ENCODE data around the gene TPRN. TPM values are rescaled to one million over a fixed set of nuclear protein-coding genes. Genes with fewer than 3 reads are reported as not detected.

TPRN gene
- total and polyA plus RNA-seq, 8 donors, result 48.7 to 110 (median 67.2) TPM

GRCh38 chr9:137204731-137205125 is 4.2 kb upstream of the TPRN start:
- Histone ChIP-seq H3K9me3 (no peaks in the 10 kb centered on the region), H3K4me3 (peak overlapping the region; percentile 65 to 97 (median 88)), H3K27ac (peak overlapping the region; percentile 74 to 88 (median 81)), H3K4me1 (peaks cover 19 to 38% (median 22%) of the 10 kb centered on the region in 3 donors), H3K27me3 (no peaks in the 10 kb centered on the region), H3K36me3 (no peaks in the 10 kb centered on the region)
- TF ChIP-seq CTCF (IDR thresholded peaks at IDR 0.05), result no peak
- FAIRE-seq, result no peak
- intact Hi-C loops (cut with DNase I), result no loop called here
- WGBS, 2 donors, result 5 to 7% methylated on average over 21 of the region's 21 CpGs
- ATAC-seq, result no peak
- peak in 2 of 6 donors; percentile 37 to 55 for DNase-seq

DNA sequence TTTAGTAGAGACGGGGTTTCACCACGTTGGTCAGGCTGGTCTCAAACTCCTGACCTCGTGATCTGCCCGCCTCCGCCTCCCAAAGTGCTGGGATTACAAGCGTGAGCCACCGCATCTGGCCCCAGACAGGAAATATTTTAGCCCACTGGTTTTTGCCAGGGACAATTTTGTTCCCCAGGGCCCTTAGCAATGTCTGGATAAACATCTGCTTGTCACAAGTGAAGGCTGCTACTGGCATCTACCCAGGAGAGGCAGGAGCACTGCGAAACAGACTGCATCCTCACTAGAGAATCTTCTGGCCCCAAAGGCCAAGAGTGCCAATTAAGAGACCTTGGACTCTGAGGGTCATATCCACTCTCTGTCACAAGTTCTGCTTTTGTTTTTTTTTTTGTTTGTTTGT is 2.4 kb upstream of the TPRN start:
- no peak for DNase-seq
- WGBS, 2 donors, result 77% methylated on average over 8 of the region's 8 CpGs
- no peaks in the 10 kb centered on the region for H3K36me3 ChIP-seq
- no peak for ATAC-seq
- TF ChIP-seq CTCF (IDR thresholded peaks at IDR 0.05), result no peak
- peaks cover 19 to 38% (median 22%) of the 10 kb centered on the region in 3 donors for H3K4me1 ChIP-seq
- no peak overlapping the region for H3K4me3 ChIP-seq
- no peak for FAIRE-seq
- no peak overlapping the region for H3K27ac ChIP-seq
- H3K27me3 ChIP-seq, result no peaks in the 10 kb centered on the region
- no peaks in the 10 kb centered on the region for H3K9me3 ChIP-seq
- intact Hi-C loops (cut with DNase I), result no loop called here

- H3K27me3 ChIP-seq, result no peaks in the 10 kb centered on the region
- H3K9me3 ChIP-seq, result no peaks in the 10 kb centered on the region
- H3K4me1 ChIP-seq, result peaks cover 15 to 31% (median 17%) of the 10 kb centered on the region in 3 donors
- no peak for ATAC-seq
- 13 to 16% methylated on average over 23 of the region's 23 CpGs for WGBS, 2 donors
- H3K27ac ChIP-seq, result peak overlapping the region; percentile 73 to 86 (median 82)
- intact Hi-C loops (cut with DNase I), result no loop called here
- peak overlapping the region; percentile 36 to 80 (median 48) for H3K4me3 ChIP-seq
- no peak for DNase-seq
- no peak for TF ChIP-seq CTCF (IDR thresholded peaks at IDR 0.05)
- FAIRE-seq, result no peak
- H3K36me3 ChIP-seq, result no peaks in the 10 kb centered on the region
Measured at GRCh38 chr9:137201205-137201868, 796 bp upstream of the TPRN start.

- H3K27me3 ChIP-seq, result no peaks in the 10 kb centered on the region
- FAIRE-seq (no peak), DNase-seq (peak in 3 of 6 donors; percentile 45 to 89 (median 50)), ATAC-seq (no peak)
- peaks cover 14 to 36% (median 21%) of the 10 kb centered on the region in 3 donors for H3K4me1 ChIP-seq
- H3K9me3 ChIP-seq, result no peaks in the 10 kb centered on the region
- intact Hi-C loops (cut with DNase I), result no loop called here
- no peaks in the 10 kb centered on the region for H3K36me3 ChIP-seq
- H3K27ac ChIP-seq, result peak overlapping the region; percentile 78 to 90 (median 83)
- TF ChIP-seq CTCF (IDR thresholded peaks at IDR 0.05), result no peak
- 4 to 5% methylated on average over 29 to 51 of the region's 51 CpGs for WGBS, 2 donors
- H3K4me3 ChIP-seq, result peak overlapping the region; percentile 48 to 80 (median 60)
Measured at GRCh38 chr9:137199411-137200121, 975 bp downstream of the TPRN start.
